ENCODE measurements around the gene GTF2A1.

GRCh38 chr14:81133400-81133799, 87.4 kb downstream of the GTF2A1 start:
- TF ChIP-seq EZH2 (IDR thresholded peaks at IDR 0.05; ENCODE audit: insufficient read depth, poor library complexity, severe bottlenecking) (no peak), EZH2phosphoT487 (IDR thresholded peaks at IDR 0.05; ENCODE audit: insufficient read depth, low read depth) (no peak)
